ENCODE data around the gene TMEM243.

TMEM243 gene

GRCh38 chr7:87159538-87159937 lies 60.0 kb downstream of the TMEM243 start:
- no peaks in the 10 kb centered on the region; the same call in none of the 2 replicates for H3K4me1 ChIP-seq
- H3K27me3 ChIP-seq: no peaks in the 10 kb centered on the region
- no peak overlapping the region for H3K4me3 ChIP-seq (ENCODE audit: low read depth, low read length)
- no peaks in the 10 kb centered on the region for H3K9me3 ChIP-seq
- H3K36me3 ChIP-seq: peaks cover 12% of the 10 kb centered on the region
- no peak for TF ChIP-seq CTCF (IDR thresholded peaks at IDR 0.05; ENCODE audit: low read depth, low read length)
- DNase-seq: no peak

- no peak for DNase-seq
- Histone ChIP-seq H3K4me3 (ENCODE audit: low read depth, low read length) (no peak overlapping the region), H3K9me3 (no peaks in the 10 kb centered on the region), H3K36me3 (peaks cover 4% of the 10 kb centered on the region), H3K4me1 (no peaks in the 10 kb centered on the region; the same call in none of the 2 replicates), H3K27me3 (no peaks in the 10 kb centered on the region)
- no peak for TF ChIP-seq CTCF (IDR thresholded peaks at IDR 0.05; ENCODE audit: low read depth, low read length)
Observed at GRCh38 chr7:87156709-87157108, 62.8 kb downstream of the TMEM243 start.

GRCh38 chr7:87155788-87156187 lies 63.7 kb downstream of the TMEM243 start:
- Histone ChIP-seq H3K9me3 (no peaks in the 10 kb centered on the region), H3K27me3 (no peaks in the 10 kb centered on the region), H3K4me3 (ENCODE audit: low read depth, low read length) (no peak overlapping the region), H3K4me1 (no peaks in the 10 kb centered on the region; the same call in none of the 2 replicates), H3K36me3 (peaks cover 4% of the 10 kb centered on the region)
- TF ChIP-seq CTCF (IDR thresholded peaks at IDR 0.05; ENCODE audit: low read depth, low read length): no peak
- DNase-seq: no peak

- peaks cover 4% of the 10 kb centered on the region for H3K36me3 ChIP-seq
- no peaks in the 10 kb centered on the region; the same call in none of the 2 replicates for H3K4me1 ChIP-seq
- no peaks in the 10 kb centered on the region for H3K27me3 ChIP-seq
- DNase-seq: no peak
- no peaks in the 10 kb centered on the region for H3K9me3 ChIP-seq
- peak overlapping the region; percentile 73 for H3K4me3 ChIP-seq (ENCODE audit: low read depth, low read length)
- TF ChIP-seq CTCF (IDR thresholded peaks at IDR 0.05; ENCODE audit: low read depth, low read length): no peak
Observed at GRCh38 chr7:87154569-87154968, 65.0 kb downstream of the TMEM243 start.

- no peaks in the 10 kb centered on the region for H3K9me3 ChIP-seq
- peaks cover 4% of the 10 kb centered on the region for H3K36me3 ChIP-seq
- H3K4me1 ChIP-seq: no peaks in the 10 kb centered on the region; the same call in none of the 2 replicates
- no peaks in the 10 kb centered on the region for H3K27me3 ChIP-seq
- TF ChIP-seq CTCF (IDR thresholded peaks at IDR 0.05; ENCODE audit: low read depth, low read length): no peak
- peak overlapping the region; percentile 73 for H3K4me3 ChIP-seq (ENCODE audit: low read depth, low read length)
- no peak for DNase-seq
Observed at GRCh38 chr7:87154166-87154565, 65.4 kb downstream of the TMEM243 start.

- Histone ChIP-seq H3K4me1 (no peaks in the 10 kb centered on the region; the same call in none of the 2 replicates), H3K4me3 (ENCODE audit: low read depth, low read length) (peak overlapping the region; percentile 73), H3K36me3 (peaks cover 4% of the 10 kb centered on the region), H3K27me3 (no peaks in the 10 kb centered on the region), H3K9me3 (no peaks in the 10 kb centered on the region)
- peak; percentile 23 for DNase-seq
- no peak for TF ChIP-seq CTCF (IDR thresholded peaks at IDR 0.05; ENCODE audit: low read depth, low read length)
Observed at GRCh38 chr7:87152897-87153641, 66.5 kb downstream of the TMEM243 start.

Measured in BE2C (cell line).